Placental epithelial cell (primary cell): Measurements from ENCODE around the gene NMT2. TPM values are rescaled to one million over a fixed set of nuclear protein-coding genes. Genes with fewer than 3 reads are reported as not detected.

Experiments
- small RNA-seq: library from RNA; depleted of rRNA; stranded (forward); fragments of <200 nt; gene quantifications from one replicate; pipeline ENCODE3, GENCODE V24; 2012
- total RNA-seq: library from RNA; depleted of rRNA; stranded (reverse); fragments of >200 nt; gene quantifications from 2 replicates; pipeline ENCODE4 v1.2.3, GENCODE V29; 2012

Gene NMT2
- total RNA-seq = 10.3 and 13.7 TPM in 2 replicates

DNA sequence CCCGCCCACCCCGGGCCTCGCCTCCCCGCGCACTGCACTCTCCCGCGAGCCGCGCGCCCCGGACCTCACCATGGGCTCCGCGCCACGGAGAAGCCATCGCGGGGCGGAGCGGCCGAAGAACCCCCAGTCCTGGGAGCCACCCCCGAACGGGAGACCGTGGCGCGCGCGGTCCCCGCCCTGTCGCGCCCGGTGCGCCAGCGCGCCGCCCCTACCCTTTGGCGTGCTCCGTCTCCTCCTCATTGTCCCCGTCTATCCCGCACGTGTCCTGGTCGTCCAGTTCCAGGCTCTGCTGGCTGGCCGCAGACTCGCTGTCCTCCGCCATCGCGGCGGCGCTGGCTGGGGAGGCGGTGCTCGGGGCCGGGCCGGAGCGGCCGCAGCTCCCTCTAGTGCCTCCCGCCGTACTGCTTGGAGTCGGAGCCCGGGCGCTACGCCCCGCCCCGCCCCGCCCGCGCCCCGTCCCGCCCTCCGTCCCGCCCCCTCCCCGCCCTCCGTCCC lies at the start of gene NMT2:
Gene NMT2 (minus strand): TSS at position 403 of the 495 bp plus-strand sequence. CDS start 81 bp downstream, at position 322.

GRCh38 chr10:15097011-15097812 lies 71.3 kb downstream of the NMT2 start, which contains the start of gene RPP38:
TSS of gene RPP38 (plus strand) at chr10:15097355. CDS start at chr10:15103315, 5,960 bp downstream.

DNA sequence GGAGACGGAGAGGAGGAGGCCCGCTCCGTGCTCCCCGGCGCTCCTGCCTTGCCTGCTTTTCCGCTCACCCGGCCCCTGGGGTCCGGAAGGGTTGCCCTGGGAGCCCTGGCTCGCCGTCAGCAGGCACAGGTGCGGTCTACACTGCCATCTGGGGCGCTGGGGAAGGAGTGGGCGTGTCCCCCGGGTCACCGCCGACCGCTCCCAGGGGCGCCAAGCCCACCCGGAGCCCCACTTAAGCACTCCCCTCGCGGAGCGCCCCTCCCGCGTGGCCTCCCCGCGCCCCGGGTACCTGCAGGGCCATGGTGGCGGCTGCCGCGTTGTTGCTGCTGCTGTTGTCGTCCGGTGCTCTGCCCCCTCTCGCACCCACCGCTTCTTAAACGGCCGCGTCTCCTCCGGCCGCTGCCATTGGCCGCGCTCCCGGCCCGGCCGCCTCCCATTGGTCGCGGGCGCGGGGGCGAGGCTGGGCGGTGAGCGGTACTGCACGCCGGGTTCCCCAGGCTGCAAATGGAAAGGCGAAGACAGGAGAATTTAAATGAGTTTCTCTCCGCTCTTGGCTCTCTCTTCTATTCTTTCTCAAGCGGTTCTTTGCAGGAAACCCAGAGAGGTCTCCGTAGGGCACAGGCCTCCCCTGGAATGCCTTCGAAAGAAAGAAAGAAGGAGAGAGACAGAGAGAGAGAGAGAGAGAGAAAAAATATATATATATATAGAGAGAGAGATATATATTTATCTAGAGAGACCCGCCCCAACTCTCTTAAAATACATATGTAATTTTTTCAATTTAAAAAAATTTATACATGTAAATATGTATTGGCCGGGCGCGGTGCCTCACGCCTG lies 79.8 kb downstream of the NMT2 start, which contains the start of gene ACBD7:
Gene ACBD7 (minus strand): TSS at position 349 of the 834 bp plus-strand sequence. CDS start 48 bp downstream, at position 301.

Small RNA genes within 50 kb of the gene (small RNA-seq; reads per million reads assigned to genes)
- not detected for gene AL590365.1

Other genes with a start within 250 kb of the NMT2 start
- 8.7 and 9.8 TPM in 2 replicates for gene DCLRE1C, start 214.6 kb downstream of the NMT2 start, total RNA-seq
- not detected in 2 replicates for gene MEIG1, start 209.3 kb downstream of the NMT2 start, total RNA-seq
- gene OLAH, start 124.8 kb downstream of the NMT2 start, total RNA-seq = not detected in 2 replicates
- under 0.01 and 0.98 TPM in 2 replicates for gene ACBD7, start 79.9 kb downstream of the NMT2 start, total RNA-seq
- gene RPP38, start 71.3 kb downstream of the NMT2 start, total RNA-seq = 13.3 and 15.8 TPM in 2 replicates
- 0.76 and 2.7 TPM in 2 replicates for gene FAM171A1, start 202.6 kb upstream of the NMT2 start, total RNA-seq